ENCODE results near the gene MVB12B. TPM values are rescaled to one million over a fixed set of nuclear protein-coding genes. Genes with fewer than 3 reads are reported as not detected.

Gene MVB12B
- total RNA-seq, 4 donors from 2014 or later = 8.5 to 13.0 (median 10.5) TPM

GRCh38 chr9:126335837-126336735 lies 9.5 kb downstream of the MVB12B start:
- TF ChIP-seq CTCF (IDR thresholded peaks at IDR 0.05; ENCODE audit: low read depth) = no peak

GRCh38 chr9:126336736-126337325 lies 10.2 kb downstream of the MVB12B start:
- TF ChIP-seq CTCF (IDR thresholded peaks at IDR 0.05; ENCODE audit: low read depth) = no peak

- no peak for TF ChIP-seq CTCF (IDR thresholded peaks at IDR 0.05; ENCODE audit: low read depth)
Observed at GRCh38 chr9:126337729-126338372, 11.2 kb downstream of the MVB12B start.

GRCh38 chr9:126338945-126339344 lies 12.3 kb downstream of the MVB12B start:
- no peak for TF ChIP-seq CTCF (IDR thresholded peaks at IDR 0.05; ENCODE audit: low read depth)

GRCh38 chr9:126341426-126341825 lies 14.8 kb downstream of the MVB12B start:
- no peak for TF ChIP-seq CTCF (IDR thresholded peaks at IDR 0.05; ENCODE audit: low read depth)

- no peak for TF ChIP-seq CTCF (IDR thresholded peaks at IDR 0.05; ENCODE audit: low read depth)
Observed at GRCh38 chr9:126341902-126342301, 15.3 kb downstream of the MVB12B start.

GRCh38 chr9:126342621-126343031 lies 16.0 kb downstream of the MVB12B start:
- TF ChIP-seq CTCF (IDR thresholded peaks at IDR 0.05; ENCODE audit: low read depth) = no peak
